Measurements from ENCODE around the gene APOL1.
"Not testable (repeated sequence)": the region's sequence is repeated elsewhere in the genome, so short reads cannot be mapped to it uniquely, and the experiment has no call there.

APOL1 gene

GRCh38 chr22:36225333-36225922 is 27.5 kb upstream of the APOL1 start:
- DNase-seq (ENCODE audit: low spot score) = no peak

GRCh38 chr22:36226189-36226588 is 26.7 kb upstream of the APOL1 start:
- DNase-seq (ENCODE audit: low spot score) = no peak

- no peak for DNase-seq (ENCODE audit: low spot score)
These were observed 25.5 kb upstream of the APOL1 start for GRCh38 chr22:36227396-36227795.

- no peak for DNase-seq (ENCODE audit: low spot score)
These were observed 25.1 kb upstream of the APOL1 start for GRCh38 chr22:36227806-36228205.

- DNase-seq (ENCODE audit: low spot score) = not testable (repeated sequence)
These were observed 24.6 kb upstream of the APOL1 start for GRCh38 chr22:36228369-36228768.

GRCh38 chr22:36228944-36229343 is 24.0 kb upstream of the APOL1 start:
- no peak for DNase-seq (ENCODE audit: low spot score)

- not testable (repeated sequence) for DNase-seq (ENCODE audit: low spot score)
These were observed 23.3 kb upstream of the APOL1 start for GRCh38 chr22:36229649-36230048.

GRCh38 chr22:36231051-36231450 is 21.9 kb upstream of the APOL1 start:
- DNase-seq (ENCODE audit: low spot score) = not testable (repeated sequence)

GRCh38 chr22:36232715-36233401 is 20.1 kb upstream of the APOL1 start:
- DNase-seq (ENCODE audit: low spot score) = no peak

- no peak for DNase-seq (ENCODE audit: low spot score)
These were observed 19.1 kb upstream of the APOL1 start for GRCh38 chr22:36233796-36234195.

- no peak for DNase-seq (ENCODE audit: low spot score)
These were observed 18.7 kb upstream of the APOL1 start for GRCh38 chr22:36234213-36234612.

GRCh38 chr22:36234919-36235318 is 18.0 kb upstream of the APOL1 start:
- DNase-seq (ENCODE audit: low spot score) = no peak

GRCh38 chr22:36235585-36235984 is 17.3 kb upstream of the APOL1 start:
- DNase-seq (ENCODE audit: low spot score) = no peak

- DNase-seq (ENCODE audit: low spot score) = no peak
These were observed 16.3 kb upstream of the APOL1 start for GRCh38 chr22:36236388-36237319.

GRCh38 chr22:36237462-36238372 is 15.2 kb upstream of the APOL1 start:
- peak; percentile 51 for DNase-seq (ENCODE audit: low spot score)

- DNase-seq (ENCODE audit: low spot score) = peak; percentile 52
These were observed 14.4 kb upstream of the APOL1 start for GRCh38 chr22:36238373-36239149.

GRCh38 chr22:36239150-36239400 is 13.9 kb upstream of the APOL1 start:
- no peak for DNase-seq (ENCODE audit: low spot score)

GRCh38 chr22:36239401-36240171 is 13.3 kb upstream of the APOL1 start, which contains the start of gene APOL2:
Gene APOL2 (minus strand): TSS chr22:36239527. CDS start chr22:36233162, 6,365 bp downstream.
- peak; percentile 89 for DNase-seq (ENCODE audit: low spot score)

- DNase-seq (ENCODE audit: low spot score) = no peak
These were observed 8.9 kb upstream of the APOL1 start for GRCh38 chr22:36243986-36244385.

Measured in hematopoietic multipotent progenitor cell treated with erythropoietin and hydrocortisone succinate and interleukin-3 and kit ligand, for 15 days (in vitro differentiated cells).